HG03378 (cell line): Measurements from ENCODE around the gene AGPAT2.

ENCODE experiments used
- ATAC-seq: cut with Tn5 transposase; IDR thresholded peaks from one replicate; pipeline ENCODE4 v1.9.1; 2021; ENCODE audit warnings: mild to moderate bottlenecking, moderate library complexity; ENCODE audit not compliant: unreplicated experiment

AGPAT2 gene

GRCh38 chr9:136690104-136690805, 3.0 kb upstream of the AGPAT2 start:
- ATAC-seq: no peak

- no peak for ATAC-seq
Observed at GRCh38 chr9:136689108-136689460, 1.8 kb upstream of the AGPAT2 start.

- no peak for ATAC-seq
Observed at GRCh38 chr9:136688274-136689107, 1.2 kb upstream of the AGPAT2 start.

GRCh38 chr9:136687721-136688223, 515 bp upstream of the AGPAT2 start:
- no peak for ATAC-seq

- ATAC-seq: no peak
Observed at GRCh38 chr9:136686534-136686793, 793 bp downstream of the AGPAT2 start.

- no peak for ATAC-seq
Observed at GRCh38 chr9:136685790-136686533, 1.3 kb downstream of the AGPAT2 start.

GRCh38 chr9:136685216-136685615, 2.0 kb downstream of the AGPAT2 start:
- ATAC-seq: no peak

GRCh38 chr9:136684799-136685198, 2.5 kb downstream of the AGPAT2 start:
- ATAC-seq: no peak

- ATAC-seq: no peak
Observed at GRCh38 chr9:136684339-136684738, 2.9 kb downstream of the AGPAT2 start.

GRCh38 chr9:136683755-136684154, 3.5 kb downstream of the AGPAT2 start:
- ATAC-seq: no peak

- ATAC-seq: no peak
Observed at GRCh38 chr9:136683173-136683745, 4.0 kb downstream of the AGPAT2 start.

- no peak for ATAC-seq
Observed at GRCh38 chr9:136682710-136683109, 4.5 kb downstream of the AGPAT2 start.

- ATAC-seq: no peak
Observed at GRCh38 chr9:136681945-136682699, 5.1 kb downstream of the AGPAT2 start.

- ATAC-seq: no peak
Observed at GRCh38 chr9:136681029-136681428, 6.2 kb downstream of the AGPAT2 start.

GRCh38 chr9:136679431-136679941, 7.8 kb downstream of the AGPAT2 start:
- no peak for ATAC-seq

- no peak for ATAC-seq
Observed at GRCh38 chr9:136678624-136679023, 8.6 kb downstream of the AGPAT2 start.

GRCh38 chr9:136678034-136678433, 9.2 kb downstream of the AGPAT2 start:
- ATAC-seq: no peak

GRCh38 chr9:136676920-136677686, 10.2 kb downstream of the AGPAT2 start:
- no peak for ATAC-seq

GRCh38 chr9:136676297-136676794, 10.9 kb downstream of the AGPAT2 start:
- ATAC-seq: no peak
